Activated CD4-positive, alpha-beta T cell treated with anti-CD3 and anti-CD28 coated beads for 36 hours (primary cell): ENCODE data around the gene MAST2. TPM values are rescaled to one million over a fixed set of nuclear protein-coding genes. Genes with fewer than 3 reads are reported as not detected.
"Not testable (repeated sequence)": the region's sequence is repeated elsewhere in the genome, so short reads cannot be mapped to it uniquely, and the experiment has no call there.

Experiments used
- ATAC-seq: fragments of 200-7000 bp; cut with Tn5 transposase; one replicate; pipeline ENCODE4 v1.10.0; 2021; ENCODE audit warnings: mild to moderate bottlenecking, moderate library complexity
- CTCF ChIA-PET: fragments of 350-600 bp; sonication (Branson Sonifier 250); formaldehyde crosslinking; loops from one replicate; lab custom pipeline; 2021; ENCODE audit warnings: antibody characterized with exemption; lab: Charles Lee
- POLR2A ChIA-PET: fragments of 350-600 bp; sonication (Branson Sonifier 250); formaldehyde crosslinking; loops from one replicate; lab custom pipeline; 2021; ENCODE audit warnings: antibody characterized with exemption, inconsistent platforms; lab: Charles Lee
- DNase-seq: peaks from one replicate; pipeline ENCODE4 v3.0.0-alpha.2; 2020
- H3K27ac Mint-ChIP-seq: one replicate; pipeline ENCODE4 v1.8.0; 2021; ENCODE audit warnings: mixed read lengths
- H3K27me3 Mint-ChIP-seq: one replicate; pipeline ENCODE4 v1.8.0; 2021; ENCODE audit warnings: mixed read lengths
- H3K36me3 Mint-ChIP-seq: one replicate; pipeline ENCODE4 v1.8.0; 2021; ENCODE audit warnings: low read depth, mixed read lengths
- H3K4me1 Mint-ChIP-seq: one replicate; pipeline ENCODE4 v1.8.0; 2021; ENCODE audit warnings: mixed read lengths
- H3K4me3 Mint-ChIP-seq: one replicate; pipeline ENCODE4 v1.8.0; 2021; ENCODE audit warnings: mild to moderate bottlenecking, moderate library complexity, mixed read lengths
- H3K9me3 Mint-ChIP-seq: one replicate; pipeline ENCODE4 v1.8.0; 2021; ENCODE audit warnings: low read depth, mixed read lengths
- intact Hi-C, 2 experiments: fragments of 100-400 bp; cut with DNase I in 1 of 2; cut with micrococcal nuclease in 1 of 2; formaldehyde crosslinking; loops; one replicate each; pipeline versions ENCODE4 v1.14.2 to v1.15.1; 2022 to 2024; cut with DNase I, micrococcal nuclease
- total RNA-seq, 2 experiments: library from RNA; stranded (reverse); gene quantifications; one replicate each; pipeline ENCODE4 v1.2.3, GENCODE V29; 2021

MAST2 gene
- total RNA-seq, 2 experiments from 2014 or later, result 20.1 to 22.9 TPM

DNA sequence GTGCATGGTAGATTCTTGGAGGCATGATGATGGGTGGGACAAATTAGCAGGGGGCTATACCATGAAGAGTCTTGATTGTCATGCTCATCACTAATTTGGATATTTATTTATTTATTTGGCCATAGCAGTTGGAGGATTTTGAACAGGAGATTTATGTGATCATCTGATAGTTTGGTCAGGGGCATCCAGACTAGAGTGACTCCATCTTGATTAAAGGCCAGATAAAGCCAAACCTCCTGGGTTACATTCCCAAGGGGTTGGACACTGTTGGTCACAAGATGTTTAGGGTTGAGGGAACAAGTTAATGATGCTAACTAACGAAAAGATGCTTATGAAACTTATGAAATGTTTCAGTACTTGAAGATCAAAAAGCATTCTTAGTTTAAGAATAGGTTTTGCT lies 139.8 kb downstream of the MAST2 start:
- Mint-ChIP-seq H3K9me3 (peaks cover 6% of the 10 kb centered on the region), H3K4me3 (no peak overlapping the region), H3K27me3 (no peaks in the 10 kb centered on the region), H3K4me1 (no peaks in the 10 kb centered on the region), H3K36me3 (no peaks in the 10 kb centered on the region), H3K27ac (no peak overlapping the region)
- DNase-seq (no peak), ATAC-seq (no peak)
- POLR2A ChIA-PET, result no interaction called here
- intact Hi-C loops, result no loop called here
- CTCF ChIA-PET, result no interaction called here

GRCh38 chr1:45945426-45945825 lies 142.0 kb downstream of the MAST2 start:
- no peak overlapping the region for H3K27ac Mint-ChIP-seq
- no peaks in the 10 kb centered on the region for H3K4me1 Mint-ChIP-seq
- no peaks in the 10 kb centered on the region for H3K36me3 Mint-ChIP-seq
- H3K9me3 Mint-ChIP-seq, result peaks cover 6% of the 10 kb centered on the region
- no peak for DNase-seq
- H3K4me3 Mint-ChIP-seq, result no peak overlapping the region
- no peak for ATAC-seq
- no peaks in the 10 kb centered on the region for H3K27me3 Mint-ChIP-seq
- CTCF ChIA-PET, result no interaction called here
- POLR2A ChIA-PET, result no interaction called here
- intact Hi-C loops, result no loop called here

- H3K4me1 Mint-ChIP-seq, DNase-seq, H3K27ac Mint-ChIP-seq, POLR2A ChIA-PET, H3K36me3 Mint-ChIP-seq, intact Hi-C loops, H3K4me3 Mint-ChIP-seq, H3K9me3 Mint-ChIP-seq, ATAC-seq, H3K27me3 Mint-ChIP-seq: not testable (repeated sequence)
- CTCF ChIA-PET, result interaction anchor here (0.6 to 0.9 kb wide), 4 partner anchors 40 to 274 kb away, joined by 3 read pairs; no protein-coding TSS in a partner anchor
Measured at GRCh38 chr1:45949462-45949861, 146.1 kb downstream of the MAST2 start.

DNA sequence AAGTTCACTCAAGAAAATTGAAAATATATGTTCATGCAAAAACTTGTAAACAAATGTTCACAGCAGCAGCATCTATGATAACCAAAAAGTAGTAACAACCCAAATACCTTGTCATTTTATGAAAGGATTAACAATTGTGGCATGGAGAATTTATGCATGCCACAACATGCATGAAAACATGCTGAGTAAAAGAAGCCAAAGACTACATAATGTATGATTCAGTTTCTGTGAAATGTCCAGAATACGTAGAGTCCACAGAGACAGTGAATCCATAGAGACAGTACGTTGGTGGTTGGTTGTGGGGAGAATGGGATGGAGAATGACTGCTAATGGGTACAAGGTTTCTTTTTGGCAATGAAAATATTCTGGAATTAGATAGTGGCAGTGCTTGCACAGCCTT lies 148.7 kb downstream of the MAST2 start:
- Mint-ChIP-seq H3K27me3 (no peaks in the 10 kb centered on the region), H3K27ac (no peak overlapping the region), H3K36me3 (no peaks in the 10 kb centered on the region), H3K4me3 (no peak overlapping the region), H3K9me3 (no peaks in the 10 kb centered on the region), H3K4me1 (no peaks in the 10 kb centered on the region)
- no peak for DNase-seq
- ChIA-PET POLR2A (no interaction called here), CTCF (no interaction called here)
- no peak for ATAC-seq
- intact Hi-C loops, result no loop called here

- no peak for DNase-seq
- H3K36me3 Mint-ChIP-seq, result no peaks in the 10 kb centered on the region
- H3K27me3 Mint-ChIP-seq, result no peaks in the 10 kb centered on the region
- intact Hi-C loops, result no loop called here
- no peak overlapping the region for H3K4me3 Mint-ChIP-seq
- no peak overlapping the region for H3K27ac Mint-ChIP-seq
- no peak for ATAC-seq
- H3K9me3 Mint-ChIP-seq, result no peaks in the 10 kb centered on the region
- H3K4me1 Mint-ChIP-seq, result no peaks in the 10 kb centered on the region
- POLR2A ChIA-PET, result no interaction called here
- CTCF ChIA-PET, result no interaction called here
Measured at GRCh38 chr1:45953934-45954847, 150.8 kb downstream of the MAST2 start.

- CTCF ChIA-PET, result interaction anchor here (1.0 kb wide), 1 partner anchor 28 kb away, joined by 3 read pairs; no protein-coding TSS in a partner anchor
- intact Hi-C loops, result no loop called here
- ATAC-seq (no peak), DNase-seq (no peak)
- H3K9me3 Mint-ChIP-seq, result no peaks in the 10 kb centered on the region
- no peaks in the 10 kb centered on the region for H3K36me3 Mint-ChIP-seq
- H3K27ac Mint-ChIP-seq, result no peak overlapping the region
- H3K27me3 Mint-ChIP-seq, result no peaks in the 10 kb centered on the region
- no peaks in the 10 kb centered on the region for H3K4me1 Mint-ChIP-seq
- no peak overlapping the region for H3K4me3 Mint-ChIP-seq
- POLR2A ChIA-PET, result interaction anchor here (0.6 to 0.7 kb wide), 2 partner anchors 12 to 353 kb away, joined by 4 read pairs; no protein-coding TSS in a partner anchor
Measured at GRCh38 chr1:45957684-45958083, 154.3 kb downstream of the MAST2 start.

- H3K27me3 Mint-ChIP-seq, result no peaks in the 10 kb centered on the region
- DNase-seq (no peak), ATAC-seq (no peak)
- H3K4me1 Mint-ChIP-seq, result no peaks in the 10 kb centered on the region
- H3K36me3 Mint-ChIP-seq, result no peaks in the 10 kb centered on the region
- no peak overlapping the region for H3K4me3 Mint-ChIP-seq
- CTCF ChIA-PET, result interaction anchor here (1.7 kb wide), 1 partner anchor 11 kb away, joined by 5 read pairs; no protein-coding TSS in a partner anchor
- intact Hi-C loops, result no loop called here
- no peaks in the 10 kb centered on the region for H3K9me3 Mint-ChIP-seq
- POLR2A ChIA-PET, result interaction anchor here (0.6 kb wide), 1 partner anchor 12 kb away, joined by 4 read pairs; no protein-coding TSS in a partner anchor
- H3K27ac Mint-ChIP-seq, result no peak overlapping the region
Measured at GRCh38 chr1:45958317-45958716, 154.9 kb downstream of the MAST2 start.

- Mint-ChIP-seq H3K36me3 (no peaks in the 10 kb centered on the region), H3K4me3 (no peak overlapping the region), H3K9me3 (no peaks in the 10 kb centered on the region), H3K4me1 (no peaks in the 10 kb centered on the region), H3K27ac (no peak overlapping the region), H3K27me3 (no peaks in the 10 kb centered on the region)
- DNase-seq (no peak), ATAC-seq (no peak)
- intact Hi-C loops, result no loop called here
- ChIA-PET CTCF (no interaction called here), POLR2A (no interaction called here)
Measured at GRCh38 chr1:45960930-45961715, 157.7 kb downstream of the MAST2 start.

- H3K36me3 Mint-ChIP-seq, H3K27ac Mint-ChIP-seq, CTCF ChIA-PET, H3K4me1 Mint-ChIP-seq, H3K4me3 Mint-ChIP-seq, H3K9me3 Mint-ChIP-seq, DNase-seq, H3K27me3 Mint-ChIP-seq, POLR2A ChIA-PET, ATAC-seq, intact Hi-C loops: not testable (repeated sequence)
Measured at GRCh38 chr1:45961936-45962335, 158.5 kb downstream of the MAST2 start.

- Mint-ChIP-seq H3K36me3 (no peaks in the 10 kb centered on the region), H3K27me3 (no peaks in the 10 kb centered on the region), H3K4me3 (no peak overlapping the region), H3K9me3 (no peaks in the 10 kb centered on the region), H3K4me1 (no peaks in the 10 kb centered on the region), H3K27ac (no peak overlapping the region)
- CTCF ChIA-PET, result interaction anchor here (1.0 kb wide), 1 partner anchor 10 kb away, joined by 5 read pairs; no protein-coding TSS in a partner anchor
- POLR2A ChIA-PET, result no interaction called here
- ATAC-seq (no peak), DNase-seq (no peak)
- intact Hi-C loops, result no loop called here
Measured at GRCh38 chr1:45968941-45969666, 165.7 kb downstream of the MAST2 start.

- Mint-ChIP-seq H3K36me3 (no peaks in the 10 kb centered on the region), H3K27me3 (no peaks in the 10 kb centered on the region), H3K4me1 (no peaks in the 10 kb centered on the region), H3K27ac (no peak overlapping the region), H3K9me3 (no peaks in the 10 kb centered on the region), H3K4me3 (no peak overlapping the region)
- DNase-seq, result no peak
- ChIA-PET CTCF (interaction anchor here (1.0 kb wide), 1 partner anchor 11 kb away, joined by 5 read pairs; no protein-coding TSS in a partner anchor), POLR2A (interaction anchor here (0.7 kb wide), 1 partner anchor 12 kb away, joined by 4 read pairs; no protein-coding TSS in a partner anchor)
- intact Hi-C loops, result no loop called here
- no peak for ATAC-seq
Measured at GRCh38 chr1:45969866-45970265, 166.5 kb downstream of the MAST2 start.
